GM18861 (cell line): ENCODE results near the gene FRMD4B.

ENCODE experiments used
- ATAC-seq: cut with Tn5 transposase; IDR thresholded peaks from one replicate; pipeline ENCODE4 v1.9.1; 2021; ENCODE audit not compliant: unreplicated experiment

Gene FRMD4B

GRCh38 chr3:69210068-69210730 lies 175.7 kb downstream of the FRMD4B start:
- ATAC-seq: no peak

GRCh38 chr3:69209413-69209812 lies 176.5 kb downstream of the FRMD4B start:
- no peak for ATAC-seq

- no peak for ATAC-seq
Observed at GRCh38 chr3:69207031-69207430, 178.9 kb downstream of the FRMD4B start.

DNA sequence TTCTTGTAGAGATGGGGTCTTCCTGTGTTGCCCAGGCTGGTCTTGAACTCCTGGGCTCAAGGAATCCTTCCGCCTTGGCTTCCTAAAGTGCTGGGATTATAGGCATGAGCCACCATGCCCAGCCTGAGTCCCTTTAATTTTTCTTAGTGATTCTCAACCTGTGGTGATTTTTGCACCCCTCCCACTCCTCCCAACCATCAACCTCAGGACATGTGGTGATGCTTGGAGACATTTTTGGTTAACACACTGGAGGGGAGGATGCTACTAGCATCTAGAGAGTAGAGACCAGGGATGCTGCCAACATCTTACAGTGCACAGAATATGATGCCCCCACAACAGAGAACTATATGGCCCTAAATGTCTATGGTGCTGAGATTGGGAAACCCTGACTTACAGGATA lies 180.5 kb downstream of the FRMD4B start:
- no peak for ATAC-seq

GRCh38 chr3:69204315-69204957 lies 181.5 kb downstream of the FRMD4B start:
- peak; percentile 94 for ATAC-seq

DNA sequence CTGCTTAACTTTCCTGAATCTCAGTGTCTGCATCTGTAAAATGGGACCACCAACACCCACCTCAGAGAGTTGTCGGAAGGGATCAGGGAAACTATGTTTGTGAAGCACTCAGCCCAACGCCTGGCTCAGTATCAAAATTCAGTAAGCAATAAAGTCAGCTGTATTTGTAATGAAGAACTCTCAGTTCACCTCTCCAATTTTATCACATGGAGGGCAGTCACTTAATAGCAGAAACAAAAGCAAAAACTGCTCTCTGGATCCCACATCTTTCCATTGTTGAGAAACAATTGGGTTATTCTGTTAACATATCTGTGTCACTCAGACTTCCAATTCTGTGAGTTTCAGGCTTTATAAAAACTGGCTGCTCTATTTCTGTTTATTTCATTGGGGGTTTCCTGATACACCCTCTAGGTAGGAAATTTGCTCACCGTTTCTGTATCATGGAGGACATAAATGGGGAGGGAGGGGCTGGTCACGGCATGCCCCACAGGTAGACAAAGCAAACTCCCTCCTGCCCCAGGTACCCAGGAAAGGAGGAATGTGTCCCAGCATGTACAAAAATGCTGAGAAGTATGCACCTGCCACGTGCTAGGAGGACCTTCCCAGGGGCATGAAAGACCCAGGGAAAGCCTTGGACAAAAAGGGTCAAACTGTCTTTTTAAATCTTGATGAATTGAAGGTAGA lies 182.1 kb downstream of the FRMD4B start:
- no peak for ATAC-seq

- ATAC-seq: no peak
Observed at GRCh38 chr3:69201658-69202057, 184.2 kb downstream of the FRMD4B start.

GRCh38 chr3:69200384-69201068 lies 185.4 kb downstream of the FRMD4B start:
- no peak for ATAC-seq

DNA sequence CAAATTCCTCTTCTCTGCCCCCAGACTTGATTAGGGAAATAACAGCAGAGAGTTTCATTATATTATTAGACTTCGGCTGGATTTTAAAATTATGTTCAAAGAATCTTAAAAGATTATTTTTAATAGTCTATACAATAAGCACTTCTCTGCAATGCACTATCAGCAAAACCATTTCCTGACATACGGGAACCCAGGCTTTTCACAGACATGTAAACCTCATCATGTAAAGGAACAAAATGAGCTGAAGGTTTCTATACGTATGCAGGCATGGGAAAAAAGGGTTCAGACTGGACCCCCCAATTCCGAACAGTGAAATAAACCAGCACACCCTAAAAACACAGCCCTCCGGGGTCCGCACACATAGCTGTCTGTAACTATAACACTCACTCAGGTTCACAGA lies 185.9 kb downstream of the FRMD4B start:
- ATAC-seq: no peak

GRCh38 chr3:69197922-69198530 lies 187.9 kb downstream of the FRMD4B start:
- ATAC-seq: no peak

DNA sequence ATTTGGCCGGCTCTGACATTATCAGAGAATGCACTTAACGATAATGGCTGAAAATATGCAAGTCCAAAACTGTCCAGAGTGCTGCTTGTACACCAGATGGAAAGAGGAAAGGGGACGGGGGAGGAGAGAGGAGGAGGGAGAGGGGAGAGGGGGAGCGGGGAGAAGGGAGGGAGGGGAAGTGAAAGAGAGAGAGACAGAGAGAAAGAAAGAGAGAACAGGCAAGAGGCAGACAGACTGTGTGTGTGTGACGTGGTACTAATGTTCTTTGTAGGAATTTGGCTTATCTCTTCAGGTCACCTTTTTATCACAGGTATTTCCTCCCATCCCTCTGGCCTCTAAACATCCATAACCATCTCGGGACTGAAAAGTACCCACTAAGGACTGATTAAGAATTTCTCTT lies 188.4 kb downstream of the FRMD4B start:
- ATAC-seq: no peak

DNA sequence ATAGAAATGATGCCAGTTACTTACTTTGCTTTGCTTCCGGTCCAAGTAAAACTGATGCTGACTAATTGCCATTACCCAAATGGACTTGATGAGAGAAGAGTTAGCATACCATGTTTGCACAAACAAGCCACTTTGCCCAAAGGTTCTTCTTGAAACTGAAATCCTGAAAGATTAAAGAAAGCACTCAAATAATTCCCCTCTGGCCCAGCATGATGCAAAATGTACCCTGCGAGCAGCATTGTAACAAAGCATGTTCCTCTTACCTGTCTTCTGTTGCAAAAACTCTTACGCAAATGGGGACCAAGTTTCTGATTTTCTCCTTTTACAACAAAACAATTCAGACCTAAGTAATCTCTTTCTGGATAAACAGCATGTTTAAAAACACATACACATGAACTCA lies 189.0 kb downstream of the FRMD4B start:
- no peak for ATAC-seq

- ATAC-seq: no peak
Observed at GRCh38 chr3:69194431-69195165, 191.3 kb downstream of the FRMD4B start.

- no peak for ATAC-seq
Observed at GRCh38 chr3:69193749-69194148, 192.1 kb downstream of the FRMD4B start.

DNA sequence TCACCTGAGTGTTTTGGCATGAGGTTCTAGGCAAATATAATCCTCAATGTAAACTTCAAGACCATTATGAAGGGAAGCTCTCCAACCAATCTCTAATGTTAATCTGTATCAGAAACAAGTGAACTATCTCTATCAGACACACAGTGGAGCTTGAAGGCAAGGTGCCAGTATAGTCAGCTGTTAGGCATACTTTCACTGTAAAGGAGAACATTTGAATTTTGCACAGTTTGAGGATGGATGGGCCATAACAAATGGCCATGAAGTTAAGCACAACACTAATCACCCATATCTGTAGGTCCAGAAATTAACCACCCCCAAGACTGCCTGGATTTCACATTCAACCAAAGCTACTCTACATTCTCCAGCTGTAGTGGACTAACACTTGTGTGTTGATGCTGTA lies 194.4 kb downstream of the FRMD4B start:
- no peak for ATAC-seq

DNA sequence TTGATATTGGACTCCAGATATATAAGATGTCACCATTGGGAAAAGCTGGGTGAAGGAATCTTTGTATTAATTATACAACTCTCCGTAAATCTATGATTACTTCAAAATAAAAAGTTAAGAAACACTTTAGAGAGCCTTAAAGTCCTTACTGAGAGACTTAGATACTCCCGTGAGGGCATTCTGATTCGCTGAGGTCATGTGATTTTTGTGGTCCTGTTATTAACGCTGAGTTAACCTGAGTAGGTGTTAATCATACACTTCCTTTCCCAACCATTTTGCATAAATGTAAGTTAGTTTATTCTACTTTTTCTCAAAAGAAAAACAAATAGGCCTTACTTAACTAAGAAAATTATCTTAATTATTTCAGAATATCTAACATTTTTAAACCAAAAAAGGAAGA lies 196.4 kb downstream of the FRMD4B start:
- ATAC-seq: peak; percentile 84

DNA sequence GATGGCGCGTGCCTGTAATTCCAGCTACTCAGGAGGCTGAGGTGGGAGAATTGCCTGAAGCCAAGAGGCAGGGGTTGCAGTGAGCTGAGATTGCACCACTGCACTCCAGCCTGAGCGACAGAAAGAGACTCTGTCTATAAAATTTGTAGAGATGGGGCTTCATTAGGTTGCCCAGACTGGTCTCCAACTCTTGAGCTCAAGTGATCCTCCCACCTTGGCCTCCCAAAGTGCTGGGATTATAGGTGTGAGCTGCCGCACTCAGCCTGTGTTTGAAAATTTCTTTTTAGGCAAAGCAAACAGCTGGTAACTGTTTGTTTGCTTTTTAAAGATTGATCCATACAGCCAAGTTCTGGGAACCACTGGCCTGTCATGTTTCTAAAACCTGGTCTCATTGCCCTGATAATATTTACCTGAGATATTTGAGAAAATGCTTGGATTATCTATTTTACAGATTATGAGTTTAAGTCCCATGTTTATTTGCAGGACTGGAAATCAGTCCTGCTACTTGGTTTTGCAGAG lies 199.3 kb downstream of the FRMD4B start:
- no peak for ATAC-seq

DNA sequence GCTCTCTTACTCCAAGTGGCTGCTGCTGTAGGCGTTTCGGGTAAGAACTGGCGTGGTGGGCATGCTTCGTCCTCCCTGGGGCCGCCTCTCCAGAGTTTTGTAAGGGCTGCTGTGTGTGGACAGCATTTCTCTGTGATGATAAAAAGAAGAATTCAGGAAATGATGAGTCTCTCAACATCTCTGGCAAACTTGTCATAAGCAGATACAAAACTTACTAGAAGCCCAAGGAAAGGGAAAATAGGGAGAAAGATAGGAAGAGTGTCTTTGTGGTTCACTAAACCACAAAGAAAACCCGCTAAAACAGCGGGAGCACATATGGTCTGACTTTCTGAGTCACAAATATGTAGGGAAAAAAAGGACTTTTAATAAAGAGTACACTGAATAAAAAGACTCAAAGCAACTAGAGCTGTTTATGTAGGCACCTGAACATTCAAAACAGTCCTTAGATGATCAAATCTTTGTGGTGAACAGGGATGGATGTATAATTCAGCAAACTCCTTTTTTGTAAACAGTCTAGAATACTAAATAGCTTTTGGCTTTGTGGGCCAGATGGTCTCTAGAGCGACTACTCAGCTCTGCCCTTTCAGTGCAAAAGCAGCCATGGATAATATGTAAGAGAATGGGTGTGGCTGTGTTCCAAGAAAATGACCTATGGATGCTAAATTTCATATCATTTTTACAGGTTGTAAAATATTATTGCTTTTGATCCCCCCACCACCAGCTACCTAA lies 203.1 kb downstream of the FRMD4B start:
- no peak for ATAC-seq

- no peak for ATAC-seq
Observed at GRCh38 chr3:69181592-69182211, 204.2 kb downstream of the FRMD4B start.
